NT2/D1 (cell line): Measurements from ENCODE around the gene PGBD1.

ENCODE experiments used
- YY1 ChIP-seq: IDR thresholded peaks from 2 replicates; pipeline ENCODE4 v1.6.1; 2011; ENCODE audit not compliant: insufficient read length, insufficient read depth
- ZNF274 ChIP-seq: IDR thresholded peaks from 2 replicates; pipeline ENCODE4 v1.6.1; 2011; ENCODE audit warnings: mild to moderate bottlenecking, low read depth, low read length

DNA sequence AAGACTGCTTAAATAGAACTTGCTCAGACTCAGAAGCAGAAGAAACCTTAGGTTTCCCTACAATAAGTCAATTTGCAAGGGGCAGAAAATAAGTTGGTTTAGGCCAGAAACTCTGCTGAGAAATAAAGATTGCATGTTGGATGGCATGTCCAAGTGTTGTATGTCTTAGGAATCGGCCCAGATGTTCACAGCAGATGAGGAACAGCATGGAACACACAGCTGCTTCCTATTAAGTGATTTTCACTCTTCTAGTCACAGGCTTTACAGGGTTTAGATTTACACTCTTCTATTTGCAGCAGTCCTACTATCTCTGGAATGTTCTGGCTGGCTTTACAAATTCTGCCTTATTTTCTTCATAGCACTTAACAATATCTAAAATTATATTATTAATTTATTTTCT is 32.5 kb upstream of the PGBD1 start:
- TF ChIP-seq ZNF274 (no peak), YY1 (no peak)
